Posterior vena cava (tissue), 2 donors: ENCODE data around the gene SRGAP1. TPM values are rescaled to one million over a fixed set of nuclear protein-coding genes. Genes with fewer than 3 reads are reported as not detected.
"Not testable (repeated sequence)": the region's sequence is repeated elsewhere in the genome, so short reads cannot be mapped to it uniquely, and the experiment has no call there.

ENCODE experiments used
- DNase-seq: peaks from one replicate; pipeline ENCODE4 v3.0.0-alpha.2; 2020; ENCODE audit warnings: low spot score
- intact Hi-C, 2 donors: fragments of 100-400 bp; cut with DNase I; formaldehyde crosslinking; loops; one replicate each; pipeline versions ENCODE4 v1.14.1 to v1.14.2; 2022 to 2023
- total RNA-seq, 2 donors: library from RNA; stranded (reverse); fragmentation: NEBNext Ultra II Directional; extraction: Animal tissue kit (Norgen Biotek cat#: 25700); gene quantifications; one replicate each; pipeline ENCODE4 v1.2.1, GENCODE V29; 2021
- donor health status: DM: yes; HTN: yes; CAD: no.
- donor health status: DM: yes; HTN: yes; CAD: no.

Gene SRGAP1
- total RNA-seq, 2 donors from 2014 or later: 11.2 to 16.0 TPM

DNA sequence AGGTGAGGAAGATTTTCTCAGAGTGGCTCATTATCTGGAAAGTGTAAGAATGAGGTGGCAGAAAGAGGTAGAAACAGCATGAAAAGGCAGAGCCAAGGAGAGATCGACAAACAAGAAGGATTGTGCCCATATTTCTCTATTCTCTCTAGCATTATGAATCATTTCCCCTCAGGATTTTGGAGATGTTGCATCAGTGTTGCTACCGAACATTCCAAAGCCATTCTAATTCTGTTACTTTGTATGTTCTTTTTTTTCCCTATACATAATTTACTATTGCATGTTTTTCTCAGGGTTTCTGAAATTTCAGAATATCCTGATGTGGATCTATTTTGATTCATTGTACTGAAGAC lies 316.2 kb downstream of the SRGAP1 start:
- intact Hi-C loops: no loop called here

DNA sequence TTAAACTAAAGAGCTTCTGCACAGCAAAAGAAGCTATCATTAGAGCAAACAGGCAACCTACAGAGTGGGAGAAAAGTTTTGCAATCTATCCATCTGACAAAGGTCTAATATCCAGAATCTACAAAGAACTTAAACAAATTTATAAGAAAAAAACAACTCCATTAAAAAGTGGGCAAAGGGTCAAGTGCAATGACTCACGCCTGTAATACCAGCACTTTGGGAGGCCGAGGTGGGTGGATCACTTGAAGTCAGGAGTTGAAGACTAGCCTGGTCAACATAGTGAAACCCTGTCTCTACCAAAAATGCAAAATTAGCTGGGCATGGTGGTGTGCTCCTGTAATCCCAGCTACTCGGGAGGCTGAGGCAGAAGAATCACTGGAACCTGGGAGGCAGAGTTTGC lies 322.1 kb downstream of the SRGAP1 start:
- DNase-seq, intact Hi-C loops: not testable (repeated sequence)

More for the DNA sequence above, 316.2 kb downstream of the SRGAP1 start:
- no peak for DNase-seq

DNA sequence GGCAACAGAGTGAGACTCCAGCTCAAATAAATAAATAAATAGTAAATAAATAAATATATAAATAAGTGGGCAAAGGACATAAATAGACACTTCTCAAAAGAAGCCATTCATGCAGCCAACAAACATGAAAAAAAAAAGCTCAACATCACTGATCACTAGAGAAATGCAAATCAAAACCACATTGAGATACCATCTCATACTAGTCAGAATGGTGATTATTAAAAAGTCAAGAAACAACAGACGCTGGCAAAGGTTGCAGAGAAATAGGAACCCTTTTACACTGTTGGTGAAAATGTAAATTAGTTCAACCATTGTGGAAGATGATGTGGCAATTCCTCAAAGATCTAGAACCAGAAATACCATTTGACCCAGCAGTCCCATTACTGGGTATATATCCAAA lies 322.5 kb downstream of the SRGAP1 start:
- intact Hi-C loops, DNase-seq: not testable (repeated sequence)

DNA sequence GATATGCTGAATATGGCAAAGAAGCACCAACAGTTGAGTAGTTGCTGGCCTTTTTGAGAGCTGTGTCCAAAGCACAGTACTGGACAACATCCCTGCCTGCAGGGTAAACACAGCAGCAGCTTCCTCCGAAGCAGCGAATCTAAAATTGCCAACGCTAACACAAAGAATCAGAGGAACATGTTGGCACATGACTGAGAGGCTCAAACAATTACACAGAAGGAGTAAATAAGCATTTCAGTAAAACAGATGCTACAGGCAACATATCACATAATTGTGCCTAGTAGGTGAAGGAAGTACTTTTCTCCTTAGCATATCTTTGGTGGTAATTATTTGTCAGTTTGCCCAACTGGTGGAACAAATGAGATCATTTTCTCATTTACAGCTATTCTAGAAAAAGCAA lies 325.5 kb downstream of the SRGAP1 start:
- intact Hi-C loops: no loop called here

DNA sequence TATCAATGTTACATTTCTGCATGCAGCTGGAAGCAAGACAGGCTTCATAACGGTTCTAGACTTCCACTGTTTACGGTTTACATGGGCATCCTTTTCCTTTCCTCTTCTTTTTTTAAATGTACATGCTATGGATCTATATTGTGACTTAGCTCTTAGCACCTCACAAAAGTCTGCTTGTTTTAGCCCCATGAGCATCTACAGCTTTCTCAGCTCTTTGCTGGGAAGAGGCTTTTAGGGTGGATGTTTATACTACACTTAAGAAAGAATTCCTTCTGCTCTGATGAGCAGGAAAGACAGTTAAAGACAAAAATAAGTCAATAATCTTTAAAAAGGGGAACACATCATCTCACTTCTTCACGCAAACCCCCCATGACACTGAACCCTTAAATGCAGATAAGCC lies 326.2 kb downstream of the SRGAP1 start:
- no peak for DNase-seq
- intact Hi-C loops: no loop called here

More for the DNA sequence above, 325.5 kb downstream of the SRGAP1 start:
- no peak for DNase-seq

DNA sequence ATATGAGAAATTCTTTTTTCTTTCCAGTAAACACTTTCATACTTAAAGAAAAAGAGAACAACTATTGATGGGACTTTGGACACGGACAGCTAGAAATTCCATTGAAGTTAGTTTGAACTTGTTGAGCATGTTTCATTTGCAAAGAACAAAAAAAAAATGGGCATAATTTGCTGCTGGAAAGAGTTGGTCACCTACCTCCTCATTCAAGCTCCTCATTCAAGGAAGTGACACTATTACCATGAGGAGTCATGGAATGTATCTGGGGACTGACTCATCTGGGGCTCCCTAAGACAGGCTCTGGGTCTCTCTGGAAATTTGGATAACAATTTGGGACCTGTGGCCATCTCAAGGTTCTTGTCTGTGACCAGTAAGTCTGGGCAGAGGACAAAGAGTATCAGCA lies 327.2 kb downstream of the SRGAP1 start:
- intact Hi-C loops: no loop called here
- no peak for DNase-seq

DNA sequence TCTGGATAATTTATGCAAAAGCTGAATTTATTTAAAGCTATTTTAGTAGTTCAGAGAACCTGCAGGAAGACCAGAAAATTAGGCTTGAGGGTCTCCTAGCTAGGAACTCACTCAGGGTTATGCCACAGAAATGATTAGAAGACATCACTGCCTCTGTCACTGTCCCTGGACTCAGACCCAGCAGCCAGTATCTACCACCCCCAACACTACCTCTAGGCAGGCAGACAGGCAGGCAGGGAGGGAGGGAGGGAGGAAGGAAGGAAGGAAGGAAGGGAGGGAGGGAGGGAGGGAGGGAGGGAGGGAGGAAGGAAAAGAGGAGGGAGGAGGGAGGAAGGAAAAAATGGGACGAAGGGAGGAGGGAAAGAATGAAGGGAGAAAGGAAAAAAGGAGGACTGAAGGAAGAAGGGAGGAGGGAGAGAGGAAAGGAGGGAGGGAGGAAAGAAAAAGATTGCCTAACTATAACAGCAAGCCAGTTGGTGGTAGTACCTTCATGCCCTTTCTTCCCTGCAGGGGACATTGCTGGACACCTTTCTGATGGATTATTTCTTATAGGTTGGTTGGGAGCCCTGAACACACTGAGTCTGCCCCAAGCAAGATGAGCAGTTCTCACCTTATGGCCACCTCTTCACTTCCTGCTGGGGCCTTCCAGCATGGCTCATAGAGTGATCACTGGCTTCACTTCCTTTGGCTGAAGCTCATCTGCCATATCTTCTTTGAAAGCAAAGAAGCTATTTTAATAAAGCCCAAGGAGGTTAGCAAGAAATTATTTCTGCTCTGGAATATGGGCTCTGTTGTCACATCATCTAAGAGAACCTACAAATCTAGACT lies 327.9 kb downstream of the SRGAP1 start:
- no peak for DNase-seq

DNA sequence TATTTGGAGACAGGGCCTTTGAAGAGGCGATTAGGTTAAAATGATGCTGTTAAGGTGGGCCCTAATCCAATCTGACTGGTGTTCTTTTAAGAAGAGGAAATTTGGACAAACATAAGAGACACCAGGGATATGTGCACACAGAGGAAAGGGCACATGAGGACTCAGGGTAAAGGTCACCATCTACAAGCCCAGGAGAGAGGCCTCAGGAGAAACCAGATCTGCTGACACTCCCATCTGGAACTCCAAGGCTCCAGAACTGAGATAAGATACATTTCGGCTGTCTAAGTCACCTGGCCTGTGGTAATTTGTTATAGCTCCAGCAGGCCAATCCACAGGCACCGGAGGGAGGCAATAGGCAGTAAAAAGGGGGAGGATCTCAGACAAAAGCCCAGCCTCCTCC lies 329.0 kb downstream of the SRGAP1 start:
- no peak for DNase-seq
- intact Hi-C loops: no loop called here

More for the DNA sequence above, 327.9 kb downstream of the SRGAP1 start:
- intact Hi-C loops: no loop called here

DNA sequence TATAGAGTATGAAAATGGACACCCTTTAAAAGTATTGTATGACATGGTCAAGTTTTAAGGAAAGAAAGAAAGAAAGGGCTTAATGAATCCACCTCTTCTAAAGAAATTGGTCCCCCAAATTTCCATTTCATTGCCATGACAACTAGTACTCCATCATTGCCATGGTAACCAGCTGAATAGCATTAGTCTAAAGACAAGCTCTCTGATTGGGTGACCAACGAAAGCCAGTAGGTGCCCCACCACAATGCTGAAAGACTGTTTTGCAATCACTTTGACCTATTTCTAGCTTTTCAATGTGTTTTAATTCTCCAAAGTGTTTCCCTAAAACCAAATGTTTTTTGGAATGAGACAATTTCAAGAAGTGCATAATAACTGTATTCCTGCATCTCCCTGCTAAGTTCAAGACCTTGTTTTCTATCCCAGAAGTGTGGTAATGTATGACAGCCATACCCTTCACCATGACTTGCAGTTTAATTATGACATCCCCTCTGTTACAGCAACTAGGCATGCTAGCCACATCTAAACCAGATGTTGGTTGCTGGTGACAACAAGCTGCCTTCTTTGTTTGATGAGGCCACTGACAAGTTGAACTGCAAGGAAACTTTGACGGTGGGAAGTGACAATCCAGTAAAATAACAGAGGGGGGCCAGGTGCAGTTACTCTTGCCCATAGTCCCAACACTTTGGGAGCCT lies 330.9 kb downstream of the SRGAP1 start:
- intact Hi-C loops: no loop called here
- no peak for DNase-seq

DNA sequence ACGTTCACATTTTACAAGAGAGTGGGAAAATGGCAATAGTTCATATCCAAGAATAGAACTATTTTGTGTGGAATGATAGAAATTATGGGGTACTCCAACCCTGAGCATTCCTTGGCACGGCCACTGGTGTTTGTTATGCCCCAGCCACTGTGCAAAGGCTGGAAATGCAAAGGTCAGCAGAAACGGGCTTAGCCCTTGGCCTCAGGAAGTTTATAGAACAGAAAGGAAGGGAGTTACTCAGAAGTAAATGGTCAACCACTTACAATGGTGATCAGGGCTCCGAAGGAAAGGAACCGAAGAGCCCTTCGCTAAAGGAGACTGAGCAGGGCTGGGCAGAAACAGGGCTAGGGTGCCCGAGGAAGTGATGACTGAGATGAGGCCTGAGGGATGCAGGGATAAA lies 332.5 kb downstream of the SRGAP1 start:
- intact Hi-C loops: no loop called here
- DNase-seq: no peak

DNA sequence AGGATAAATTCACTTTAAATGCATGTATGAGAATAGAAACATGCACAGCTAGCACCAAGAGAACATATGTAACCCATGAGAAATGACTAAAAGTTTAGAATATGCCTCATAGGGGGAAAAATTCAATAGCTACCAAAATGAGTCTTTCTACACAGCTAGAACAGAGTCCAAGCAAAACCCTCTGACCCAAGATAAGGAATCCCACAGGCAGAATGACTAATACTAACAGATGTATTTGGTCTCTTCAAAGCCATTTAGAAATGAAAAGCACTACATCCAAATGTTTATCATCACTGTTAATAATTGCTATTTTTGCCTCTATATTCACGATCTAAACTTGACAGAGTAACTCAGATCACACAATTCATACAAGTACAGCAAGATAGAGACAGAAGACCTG lies 333.6 kb downstream of the SRGAP1 start:
- no peak for DNase-seq
- intact Hi-C loops: no loop called here

DNA sequence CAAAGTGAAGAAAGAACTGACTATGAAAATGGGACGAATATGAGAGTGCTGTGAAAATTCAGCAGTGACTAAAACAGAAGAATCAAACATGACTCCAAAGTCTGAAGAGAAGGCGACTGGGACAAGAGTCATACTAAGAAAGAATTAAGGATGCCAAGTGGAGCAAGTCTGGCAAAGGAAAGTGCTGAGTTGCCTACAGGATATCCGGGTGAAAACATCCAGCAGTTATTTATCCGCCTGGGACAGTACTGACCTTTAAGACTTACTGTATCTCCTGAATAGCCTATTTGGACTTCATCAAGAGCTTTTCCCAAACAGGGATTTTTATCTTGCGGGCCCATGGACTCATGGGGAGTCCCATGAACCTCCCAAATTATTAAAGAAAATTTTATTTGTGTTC lies 336.5 kb downstream of the SRGAP1 start:
- no peak for DNase-seq
- intact Hi-C loops: no loop called here

DNA sequence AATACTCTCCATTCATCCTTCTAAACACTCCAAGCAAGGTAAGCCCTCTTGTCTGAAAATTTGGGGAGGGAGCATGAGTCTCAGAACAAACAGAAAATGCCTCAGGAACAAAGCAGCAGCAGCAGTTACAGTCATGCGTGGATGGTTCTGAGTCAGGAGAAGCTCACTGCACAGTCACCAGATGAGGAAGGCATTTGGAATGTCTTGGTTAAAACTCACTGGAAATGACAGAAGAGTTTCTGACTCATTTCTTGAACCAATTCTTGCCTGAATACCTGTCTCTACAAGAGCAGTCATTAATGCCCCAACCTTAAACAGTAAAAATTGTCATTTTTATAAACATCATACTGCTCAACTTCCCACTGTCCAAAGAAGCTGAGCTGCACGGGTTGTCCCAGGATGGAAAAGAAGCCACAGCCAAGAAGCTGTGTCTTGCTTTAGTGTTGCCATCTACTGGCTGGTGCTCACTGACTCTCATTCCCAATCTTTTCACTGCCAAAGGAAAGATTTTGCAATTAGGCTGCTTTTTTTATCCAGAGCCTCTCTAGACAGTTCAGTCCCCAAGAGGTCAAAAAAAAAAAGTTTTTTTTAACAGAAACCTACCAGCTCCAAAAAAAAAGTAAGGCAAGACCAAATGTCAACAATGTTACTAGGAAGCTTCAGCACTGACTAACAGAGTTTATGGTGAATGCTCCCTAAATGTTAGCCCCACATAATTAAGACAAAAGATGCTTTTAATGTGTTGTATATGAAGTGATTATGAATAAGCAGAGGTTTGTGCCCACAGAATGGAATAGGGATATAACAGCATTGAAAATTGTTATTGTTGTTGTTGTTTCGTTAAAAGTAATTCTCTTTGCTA lies 337.2 kb downstream of the SRGAP1 start:
- intact Hi-C loops: no loop called here
- DNase-seq: no peak

DNA sequence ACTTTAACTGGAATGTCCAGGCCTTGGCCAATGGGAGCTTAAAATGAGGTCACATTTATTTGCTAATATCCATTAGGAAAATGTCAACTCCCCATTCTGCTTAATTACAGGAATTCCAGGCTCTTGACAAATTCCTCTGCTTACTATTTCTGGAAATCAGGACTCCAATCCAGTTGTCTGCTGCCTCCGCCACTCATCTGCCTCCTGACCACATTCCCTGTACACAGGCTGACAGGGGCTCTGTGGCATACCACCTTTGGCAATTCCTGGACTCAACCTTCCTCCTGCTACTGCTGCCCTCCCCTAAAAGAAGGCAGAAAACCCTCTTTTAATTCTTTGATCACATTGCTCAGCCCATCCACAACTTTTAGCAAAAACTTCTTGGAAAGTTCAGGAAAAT lies 339.7 kb downstream of the SRGAP1 start:
- intact Hi-C loops: no loop called here
- DNase-seq: no peak

DNA sequence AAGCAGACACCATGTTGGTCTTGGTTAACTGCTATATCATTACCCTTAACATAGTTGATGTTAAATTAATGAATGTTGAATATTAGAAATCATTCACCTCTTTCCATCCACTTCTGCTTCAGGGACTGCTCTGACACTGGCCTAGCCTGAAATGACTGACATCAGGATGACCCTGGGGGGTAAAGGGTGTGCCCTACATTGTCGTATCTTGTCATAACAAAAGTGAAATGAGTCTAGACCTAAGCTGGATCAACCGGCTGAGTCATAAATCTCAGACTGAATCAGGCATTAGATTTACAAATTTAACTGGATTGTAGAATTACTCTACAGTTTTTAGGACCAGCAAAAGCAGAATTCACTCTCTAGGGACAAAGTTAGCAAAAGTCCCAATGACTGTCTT lies 342.3 kb downstream of the SRGAP1 start:
- DNase-seq: no peak
- intact Hi-C loops: no loop called here

DNA sequence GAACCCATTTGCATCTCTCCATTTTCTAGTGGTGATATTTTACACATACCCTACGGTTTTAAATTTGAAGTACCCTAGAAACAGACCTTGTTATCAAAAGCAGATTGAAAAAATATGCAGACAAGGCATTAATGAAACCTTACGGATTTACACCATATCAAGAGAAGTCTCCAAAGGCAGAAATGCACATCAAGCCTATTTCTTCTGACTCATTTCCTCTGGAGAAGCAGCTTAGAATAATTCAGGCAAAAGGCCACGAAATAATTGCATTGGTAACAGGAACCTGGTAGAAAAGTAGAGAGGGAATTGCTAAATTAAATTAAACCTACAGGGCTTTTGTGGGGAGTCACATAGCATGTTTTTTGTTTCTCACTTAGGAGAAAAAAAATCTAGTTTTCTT lies 342.9 kb downstream of the SRGAP1 start:
- intact Hi-C loops: no loop called here
- DNase-seq: no peak

DNA sequence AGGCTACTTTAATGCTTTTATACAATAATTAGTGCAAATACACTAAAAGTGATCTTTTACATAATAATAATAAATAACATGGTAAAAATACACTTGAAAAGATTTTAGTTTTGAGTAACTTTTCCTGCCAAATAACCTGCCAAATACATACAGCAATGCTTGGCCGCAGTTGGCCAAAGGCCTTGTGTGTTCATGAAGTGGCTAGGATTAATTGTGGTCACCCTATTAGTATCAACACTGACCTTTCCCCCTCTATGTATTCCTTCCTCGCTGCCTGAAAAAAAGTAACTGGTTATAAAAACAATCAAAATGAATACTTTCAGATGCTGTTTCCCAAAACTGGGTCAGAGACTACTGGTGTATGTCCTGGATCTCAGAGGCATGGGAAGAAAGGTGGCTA lies 343.3 kb downstream of the SRGAP1 start:
- DNase-seq: no peak
- intact Hi-C loops: no loop called here

DNA sequence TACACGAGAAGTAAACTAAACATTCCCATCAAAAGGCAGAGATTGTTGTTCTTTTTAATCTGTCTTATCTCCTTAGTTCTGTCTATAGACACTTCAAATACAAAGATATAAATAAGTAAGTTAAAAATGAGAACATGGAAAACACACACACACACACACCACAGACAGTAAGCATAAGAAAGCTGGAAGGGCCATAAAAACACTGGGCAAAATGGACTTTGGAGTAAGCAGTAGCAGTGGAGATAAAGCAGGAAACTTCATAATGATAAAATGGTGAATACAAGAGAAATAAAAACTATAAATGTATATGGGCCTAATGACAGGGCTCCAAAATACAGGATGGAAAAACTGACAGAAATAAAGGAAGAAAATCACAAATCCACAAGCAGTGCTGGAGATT lies 345.0 kb downstream of the SRGAP1 start:
- intact Hi-C loops: no loop called here

DNA sequence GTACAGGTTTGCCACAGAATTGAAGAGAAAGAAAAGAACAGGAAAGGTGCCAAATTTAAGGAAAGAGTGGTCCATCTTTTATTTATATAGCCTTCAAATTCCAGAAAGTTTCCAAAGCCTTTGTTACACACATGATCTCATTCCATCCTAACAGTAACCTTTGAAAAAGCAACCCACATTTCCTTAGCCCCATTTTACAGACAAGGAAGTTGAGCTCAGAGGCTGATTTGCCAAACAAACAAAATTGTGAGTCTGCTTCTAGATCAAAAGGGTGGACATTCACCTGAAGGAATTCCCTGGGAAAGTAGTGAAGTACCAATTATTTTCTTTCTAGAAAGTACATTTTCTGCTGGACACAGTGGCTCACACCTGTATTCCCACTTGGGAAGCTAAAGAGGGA lies 345.6 kb downstream of the SRGAP1 start:
- DNase-seq: no peak
- intact Hi-C loops: no loop called here

More for the DNA sequence above, 345.0 kb downstream of the SRGAP1 start:
- DNase-seq: no peak
